Measurements from ENCODE around the gene AHDC1.

Gene AHDC1

GRCh38 chr1:27597516-27598294, 6.2 kb downstream of the AHDC1 start:
- no peaks in the 10 kb centered on the region for H3K9me3 Mint-ChIP-seq
- H3K4me3 Mint-ChIP-seq: peak overlapping the region; percentile 37
- H3K27ac Mint-ChIP-seq: no peak overlapping the region
- no peaks in the 10 kb centered on the region for H3K27me3 Mint-ChIP-seq
- H3K4me1 Mint-ChIP-seq: peaks cover 36% of the 10 kb centered on the region
- no peaks in the 10 kb centered on the region for H3K36me3 Mint-ChIP-seq

GRCh38 chr1:27596986-27597385, 7.0 kb downstream of the AHDC1 start:
- no peaks in the 10 kb centered on the region for H3K36me3 Mint-ChIP-seq
- no peak overlapping the region for H3K27ac Mint-ChIP-seq
- H3K27me3 Mint-ChIP-seq: no peaks in the 10 kb centered on the region
- H3K9me3 Mint-ChIP-seq: no peaks in the 10 kb centered on the region
- peaks cover 31% of the 10 kb centered on the region for H3K4me1 Mint-ChIP-seq
- H3K4me3 Mint-ChIP-seq: no peak overlapping the region

GRCh38 chr1:27596261-27596660, 7.7 kb downstream of the AHDC1 start:
- Mint-ChIP-seq H3K4me3 (no peak overlapping the region), H3K9me3 (no peaks in the 10 kb centered on the region), H3K27me3 (no peaks in the 10 kb centered on the region), H3K36me3 (no peaks in the 10 kb centered on the region), H3K4me1 (peaks cover 27% of the 10 kb centered on the region), H3K27ac (no peak overlapping the region)

GRCh38 chr1:27595597-27595996, 8.3 kb downstream of the AHDC1 start:
- Mint-ChIP-seq H3K4me3 (no peak overlapping the region), H3K9me3 (no peaks in the 10 kb centered on the region), H3K27me3 (no peaks in the 10 kb centered on the region), H3K4me1 (peaks cover 20% of the 10 kb centered on the region), H3K36me3 (no peaks in the 10 kb centered on the region), H3K27ac (no peak overlapping the region)

GRCh38 chr1:27594564-27595510, 9.1 kb downstream of the AHDC1 start:
- Mint-ChIP-seq H3K27me3 (no peaks in the 10 kb centered on the region), H3K4me3 (no peak overlapping the region), H3K36me3 (no peaks in the 10 kb centered on the region), H3K4me1 (peaks cover 13% of the 10 kb centered on the region), H3K9me3 (no peaks in the 10 kb centered on the region), H3K27ac (no peak overlapping the region)

GRCh38 chr1:27593678-27594563, 10.0 kb downstream of the AHDC1 start:
- no peak overlapping the region for H3K27ac Mint-ChIP-seq
- peaks cover 5% of the 10 kb centered on the region for H3K4me1 Mint-ChIP-seq
- no peaks in the 10 kb centered on the region for H3K9me3 Mint-ChIP-seq
- H3K4me3 Mint-ChIP-seq: no peak overlapping the region
- H3K36me3 Mint-ChIP-seq: no peaks in the 10 kb centered on the region
- no peaks in the 10 kb centered on the region for H3K27me3 Mint-ChIP-seq

- H3K27me3 Mint-ChIP-seq: no peaks in the 10 kb centered on the region
- H3K36me3 Mint-ChIP-seq: no peaks in the 10 kb centered on the region
- no peak overlapping the region for H3K27ac Mint-ChIP-seq
- no peak overlapping the region for H3K4me3 Mint-ChIP-seq
- H3K9me3 Mint-ChIP-seq: no peaks in the 10 kb centered on the region
- H3K4me1 Mint-ChIP-seq: no peaks in the 10 kb centered on the region
Measured at GRCh38 chr1:27592931-27593677, 10.8 kb downstream of the AHDC1 start.

GRCh38 chr1:27592232-27592930, 11.6 kb downstream of the AHDC1 start:
- Mint-ChIP-seq H3K27ac (no peak overlapping the region), H3K27me3 (no peaks in the 10 kb centered on the region), H3K4me1 (no peaks in the 10 kb centered on the region), H3K4me3 (no peak overlapping the region), H3K36me3 (no peaks in the 10 kb centered on the region), H3K9me3 (no peaks in the 10 kb centered on the region)

GRCh38 chr1:27591622-27592021, 12.3 kb downstream of the AHDC1 start:
- H3K9me3 Mint-ChIP-seq: no peaks in the 10 kb centered on the region

GRCh38 chr1:27590917-27591508, 12.9 kb downstream of the AHDC1 start:
- Mint-ChIP-seq H3K27ac (no peak overlapping the region), H3K36me3 (no peaks in the 10 kb centered on the region), H3K9me3 (no peaks in the 10 kb centered on the region), H3K27me3 (no peaks in the 10 kb centered on the region), H3K4me1 (no peaks in the 10 kb centered on the region), H3K4me3 (no peak overlapping the region)

More at GRCh38 chr1:27591622-27592021, 12.3 kb downstream of the AHDC1 start:
- Mint-ChIP-seq H3K36me3 (no peaks in the 10 kb centered on the region), H3K27ac (no peak overlapping the region), H3K4me3 (no peak overlapping the region), H3K27me3 (no peaks in the 10 kb centered on the region), H3K4me1 (no peaks in the 10 kb centered on the region)

GRCh38 chr1:27589841-27590426, 14.0 kb downstream of the AHDC1 start:
- Mint-ChIP-seq H3K4me1 (no peaks in the 10 kb centered on the region), H3K27me3 (no peaks in the 10 kb centered on the region), H3K4me3 (no peak overlapping the region), H3K9me3 (no peaks in the 10 kb centered on the region), H3K27ac (no peak overlapping the region), H3K36me3 (no peaks in the 10 kb centered on the region)

- H3K36me3 Mint-ChIP-seq: no peaks in the 10 kb centered on the region
- H3K9me3 Mint-ChIP-seq: no peaks in the 10 kb centered on the region
- H3K27me3 Mint-ChIP-seq: no peaks in the 10 kb centered on the region
- H3K4me1 Mint-ChIP-seq: no peaks in the 10 kb centered on the region
- H3K27ac Mint-ChIP-seq: no peak overlapping the region
- H3K4me3 Mint-ChIP-seq: no peak overlapping the region
Measured at GRCh38 chr1:27589441-27589840, 14.5 kb downstream of the AHDC1 start.

- Mint-ChIP-seq H3K4me3 (no peak overlapping the region), H3K27ac (no peak overlapping the region), H3K36me3 (no peaks in the 10 kb centered on the region), H3K4me1 (peaks cover under 1% of the 10 kb centered on the region), H3K9me3 (no peaks in the 10 kb centered on the region), H3K27me3 (no peaks in the 10 kb centered on the region)
Measured at GRCh38 chr1:27588256-27589232, 15.4 kb downstream of the AHDC1 start.

All from activated naive CD4-positive, alpha-beta T cell treated with anti-CD3 and anti-CD28 coated beads, Interleukin-2, amount 50 U/mL, for 24 hours (primary cell).